Measurements from ENCODE around the gene TRABD2B. TPM values are rescaled to one million over a fixed set of nuclear protein-coding genes. Genes with fewer than 3 reads are reported as not detected.

TRABD2B gene
- total and polyA plus RNA-seq, 2 experiments from 2014 or later = not detected

DNA sequence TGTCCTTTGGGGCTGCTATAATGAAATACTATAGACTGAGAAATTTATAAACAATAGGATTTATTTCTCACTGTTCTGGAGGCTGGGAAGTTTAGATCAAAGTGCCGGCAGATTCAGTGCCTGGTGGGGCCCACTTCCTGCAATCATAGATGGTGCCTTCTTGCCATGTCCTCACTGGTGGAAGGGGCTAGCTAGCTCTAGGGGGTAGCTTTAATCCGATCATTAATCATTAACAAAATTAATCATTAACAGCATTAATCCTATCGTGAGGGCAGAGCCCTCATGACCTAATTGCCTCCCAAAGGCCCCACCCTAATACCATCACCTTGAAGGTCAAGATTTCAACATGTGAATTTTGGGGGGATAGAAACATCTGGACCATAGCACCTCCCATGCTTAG is 124.3 kb downstream of the TRABD2B start:
- no peaks in the 10 kb centered on the region for H4K20me1 ChIP-seq (ENCODE audit: insufficient read depth)

GRCh38 chr1:47871799-47872353 is 125.3 kb downstream of the TRABD2B start:
- H3K9me2 ChIP-seq (ENCODE audit: insufficient read depth) = no peaks in the 10 kb centered on the region
- no peaks in the 10 kb centered on the region for H3K36me3 ChIP-seq (ENCODE audit: low read depth)
- no peak overlapping the region for H3K27ac ChIP-seq
- in situ Hi-C loops (cut with MboI) = no loop called here
- H3K4me1 ChIP-seq (ENCODE audit: insufficient read depth) = no peaks in the 10 kb centered on the region
- H2AFZ ChIP-seq = no peak overlapping the region
- no peak for DNase-seq
- no peak overlapping the region for H3K4me2 ChIP-seq (ENCODE audit: unreplicated experiment)
- TF ChIP-seq EZH2phosphoT487 (IDR thresholded peaks at IDR 0.05; ENCODE audit: insufficient read depth, low read depth) (no peak), EZH2 (IDR thresholded peaks at IDR 0.05; ENCODE audit: insufficient read depth, poor library complexity, severe bottlenecking) (no peak)
- 66 to 88% methylated on average over 2 of the region's 2 CpGs for WGBS, 2 experiments (ENCODE audit: low coverage in 1 of 2, low lambda C conversion rate in 2 of 2, missing lambda C conversion rate in 2 of 2)
- no peaks in the 10 kb centered on the region for H3F3A ChIP-seq (ENCODE audit: insufficient read depth)
- H3K79me2 ChIP-seq (ENCODE audit: insufficient read depth) = no peaks in the 10 kb centered on the region
- no peak overlapping the region for H3K4me3 ChIP-seq
- no peaks in the 10 kb centered on the region for H4K20me1 ChIP-seq (ENCODE audit: insufficient read depth)
- H3K9ac ChIP-seq = no peak overlapping the region
- no peaks in the 10 kb centered on the region for H3K9me3 ChIP-seq (ENCODE audit: low read depth)
- no peaks in the 10 kb centered on the region for H3K27me3 ChIP-seq (replicated peaks; ENCODE audit: insufficient read depth)

More for the DNA sequence above, 124.3 kb downstream of the TRABD2B start:
- Histone ChIP-seq H3K4me2 (ENCODE audit: unreplicated experiment) (no peak overlapping the region), H3K9ac (no peak overlapping the region), H3K9me3 (ENCODE audit: low read depth) (no peaks in the 10 kb centered on the region), H3K27me3 (replicated peaks; ENCODE audit: insufficient read depth) (no peaks in the 10 kb centered on the region), H3K79me2 (ENCODE audit: insufficient read depth) (no peaks in the 10 kb centered on the region), H3K9me2 (ENCODE audit: insufficient read depth) (no peaks in the 10 kb centered on the region), H2AFZ (no peak overlapping the region), H3F3A (ENCODE audit: insufficient read depth) (no peaks in the 10 kb centered on the region), H3K27ac (no peak overlapping the region), H3K4me1 (ENCODE audit: insufficient read depth) (no peaks in the 10 kb centered on the region), H3K36me3 (ENCODE audit: low read depth) (no peaks in the 10 kb centered on the region), H3K4me3 (no peak overlapping the region)
- WGBS, 2 experiments (ENCODE audit: low coverage in 1 of 2, low lambda C conversion rate in 2 of 2, missing lambda C conversion rate in 2 of 2) = 60 to 70% methylated on average over 3 of the region's 3 CpGs
- TF ChIP-seq EZH2 (IDR thresholded peaks at IDR 0.05; ENCODE audit: insufficient read depth, poor library complexity, severe bottlenecking) = no peak
- no peak for TF ChIP-seq EZH2phosphoT487 (IDR thresholded peaks at IDR 0.05; ENCODE audit: insufficient read depth, low read depth)
- in situ Hi-C loops (cut with MboI) = no loop called here
- DNase-seq = no peak

DNA sequence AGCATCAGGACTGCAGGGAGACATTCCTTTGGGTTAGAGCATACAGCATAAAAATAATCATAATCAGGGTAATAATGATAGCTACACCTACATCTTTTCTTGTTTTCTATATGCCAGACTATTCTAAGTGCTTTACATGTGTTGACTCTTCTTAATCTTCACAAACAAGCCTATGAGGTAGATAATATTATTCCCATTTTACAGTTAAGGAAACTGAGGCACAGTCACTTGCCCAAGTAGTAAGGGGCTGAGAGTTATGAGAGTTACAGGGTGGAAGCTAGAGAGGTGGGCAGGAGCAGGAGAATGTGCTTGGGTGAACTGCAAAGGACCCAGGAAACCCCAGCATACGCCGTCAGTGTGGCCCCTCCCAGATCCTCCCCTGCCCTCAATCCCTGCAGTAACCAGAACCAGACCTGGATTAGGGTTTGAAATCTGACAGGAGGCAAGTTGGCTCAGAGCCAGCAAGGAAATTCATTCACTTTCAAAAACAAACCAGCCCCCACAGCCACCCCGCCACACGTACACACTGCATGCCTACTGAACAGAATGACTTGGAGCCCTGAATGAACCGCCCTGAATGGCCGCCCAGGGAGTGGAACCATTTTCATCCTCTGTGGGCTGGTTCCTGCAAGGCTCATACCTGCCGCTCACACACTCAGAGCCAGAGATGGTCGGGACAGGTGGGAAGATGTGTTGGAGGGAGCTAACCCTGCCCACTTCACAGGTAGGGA is 126.1 kb downstream of the TRABD2B start:
- H3K27ac ChIP-seq = no peak overlapping the region
- no peaks in the 10 kb centered on the region for H3F3A ChIP-seq (ENCODE audit: insufficient read depth)
- H4K20me1 ChIP-seq (ENCODE audit: insufficient read depth) = no peaks in the 10 kb centered on the region
- no peaks in the 10 kb centered on the region for H3K27me3 ChIP-seq (replicated peaks; ENCODE audit: insufficient read depth)
- no peak for DNase-seq
- H3K36me3 ChIP-seq (ENCODE audit: low read depth) = no peaks in the 10 kb centered on the region
- H3K9me2 ChIP-seq (ENCODE audit: insufficient read depth) = no peaks in the 10 kb centered on the region
- in situ Hi-C loops (cut with MboI) = no loop called here
- no peak overlapping the region for H2AFZ ChIP-seq
- H3K4me1 ChIP-seq (ENCODE audit: insufficient read depth) = no peaks in the 10 kb centered on the region
- H3K9me3 ChIP-seq (ENCODE audit: low read depth) = no peaks in the 10 kb centered on the region
- H3K4me3 ChIP-seq = no peak overlapping the region
- TF ChIP-seq EZH2phosphoT487 (IDR thresholded peaks at IDR 0.05; ENCODE audit: insufficient read depth, low read depth) (no peak), EZH2 (IDR thresholded peaks at IDR 0.05; ENCODE audit: insufficient read depth, poor library complexity, severe bottlenecking) (no peak)
- WGBS, 2 experiments (ENCODE audit: low coverage in 1 of 2, low lambda C conversion rate in 2 of 2, missing lambda C conversion rate in 2 of 2) = 88 to 93% methylated on average over 8 of the region's 8 CpGs
- no peak overlapping the region for H3K9ac ChIP-seq
- H3K79me2 ChIP-seq (ENCODE audit: insufficient read depth) = no peaks in the 10 kb centered on the region
- H3K4me2 ChIP-seq (ENCODE audit: unreplicated experiment) = no peak overlapping the region

- H3K4me3 ChIP-seq = no peak overlapping the region
- H3K36me3 ChIP-seq (ENCODE audit: low read depth) = no peaks in the 10 kb centered on the region
- DNase-seq = no peak
- in situ Hi-C loops (cut with MboI) = no loop called here
- no peak overlapping the region for H2AFZ ChIP-seq
- no peak overlapping the region for H3K4me2 ChIP-seq (ENCODE audit: unreplicated experiment)
- H3K4me1 ChIP-seq (ENCODE audit: insufficient read depth) = no peaks in the 10 kb centered on the region
- no peak overlapping the region for H3K9ac ChIP-seq
- WGBS, 2 experiments (ENCODE audit: low coverage in 1 of 2, low lambda C conversion rate in 2 of 2, missing lambda C conversion rate in 2 of 2) = 85 to 96% methylated on average over 4 of the region's 4 CpGs
- no peaks in the 10 kb centered on the region for H4K20me1 ChIP-seq (ENCODE audit: insufficient read depth)
- no peaks in the 10 kb centered on the region for H3K27me3 ChIP-seq (replicated peaks; ENCODE audit: insufficient read depth)
- H3K9me3 ChIP-seq (ENCODE audit: low read depth) = no peaks in the 10 kb centered on the region
- H3F3A ChIP-seq (ENCODE audit: insufficient read depth) = no peaks in the 10 kb centered on the region
- TF ChIP-seq EZH2phosphoT487 (IDR thresholded peaks at IDR 0.05; ENCODE audit: insufficient read depth, low read depth) (no peak), EZH2 (IDR thresholded peaks at IDR 0.05; ENCODE audit: insufficient read depth, poor library complexity, severe bottlenecking) (no peak)
- no peaks in the 10 kb centered on the region for H3K79me2 ChIP-seq (ENCODE audit: insufficient read depth)
- H3K27ac ChIP-seq = no peak overlapping the region
- no peaks in the 10 kb centered on the region for H3K9me2 ChIP-seq (ENCODE audit: insufficient read depth)
Measured at GRCh38 chr1:47870480-47870879, 126.7 kb downstream of the TRABD2B start.

Measured in GM23248 (cell line).